A673 (cell line): ENCODE measurements around the gene TRAF1.

Experiments
- EZH2 ChIP-seq: fragments of 200-600 bp; sonication (generic); IDR thresholded peaks from 2 replicates; pipeline ENCODE4 v1.6.1; 2017; ENCODE audit warnings: borderline replicate concordance, low read depth, mild to moderate bottlenecking, mixed read lengths, antibody characterized with exemption, low read length; ENCODE audit not compliant: poor library complexity, severe bottlenecking
- TF ChIP-seq, protein P1 (sequence below): fragments of 300-800, 200-600 bp; sonication (generic); conservative IDR thresholded peaks from 2 replicates; pipeline ENCODE4 v1.5.1; 2017; ENCODE audit warnings: low read depth, mild to moderate bottlenecking, antibody characterized with exemption, low read length, moderate library complexity, mixed read lengths

DNA sequence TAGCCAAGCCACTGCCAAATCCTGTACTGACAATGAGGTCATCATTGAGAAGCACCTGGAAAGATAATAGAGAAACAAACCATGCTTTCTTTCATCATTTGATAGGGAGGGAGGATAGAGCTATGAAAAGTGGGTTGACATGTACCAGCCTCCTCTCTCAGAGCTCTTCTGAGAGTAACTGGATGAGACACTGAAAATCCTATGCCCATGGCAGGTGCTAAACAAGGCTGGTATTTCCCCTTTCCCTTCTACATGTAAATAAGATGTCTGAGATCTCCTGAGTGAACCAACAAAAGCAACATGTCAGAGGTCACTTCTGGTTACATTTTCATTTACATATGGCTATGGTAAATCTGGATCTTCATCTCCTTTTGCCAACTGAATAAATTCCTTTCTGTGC, 45.3 kb upstream of the TRAF1 start:
- TF ChIP-seq, protein P1, sequence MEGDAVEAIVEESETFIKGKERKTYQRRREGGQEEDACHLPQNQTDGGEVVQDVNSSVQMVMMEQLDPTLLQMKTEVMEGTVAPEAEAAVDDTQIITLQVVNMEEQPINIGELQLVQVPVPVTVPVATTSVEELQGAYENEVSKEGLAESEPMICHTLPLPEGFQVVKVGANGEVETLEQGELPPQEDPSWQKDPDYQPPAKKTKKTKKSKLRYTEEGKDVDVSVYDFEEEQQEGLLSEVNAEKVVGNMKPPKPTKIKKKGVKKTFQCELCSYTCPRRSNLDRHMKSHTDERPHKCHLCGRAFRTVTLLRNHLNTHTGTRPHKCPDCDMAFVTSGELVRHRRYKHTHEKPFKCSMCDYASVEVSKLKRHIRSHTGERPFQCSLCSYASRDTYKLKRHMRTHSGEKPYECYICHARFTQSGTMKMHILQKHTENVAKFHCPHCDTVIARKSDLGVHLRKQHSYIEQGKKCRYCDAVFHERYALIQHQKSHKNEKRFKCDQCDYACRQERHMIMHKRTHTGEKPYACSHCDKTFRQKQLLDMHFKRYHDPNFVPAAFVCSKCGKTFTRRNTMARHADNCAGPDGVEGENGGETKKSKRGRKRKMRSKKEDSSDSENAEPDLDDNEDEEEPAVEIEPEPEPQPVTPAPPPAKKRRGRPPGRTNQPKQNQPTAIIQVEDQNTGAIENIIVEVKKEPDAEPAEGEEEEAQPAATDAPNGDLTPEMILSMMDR = no peak
- TF ChIP-seq EZH2 = no peak
